ENCODE measurements around the gene SNX27. TPM values are rescaled to one million over a fixed set of nuclear protein-coding genes. Genes with fewer than 3 reads are reported as not detected.

The SNX27 gene
- total and polyA plus RNA-seq, 2 donors (not counting 3 experiments of a cell fraction or from before 2014, with no cell fraction given): 8.1 to 24.9 TPM

DNA sequence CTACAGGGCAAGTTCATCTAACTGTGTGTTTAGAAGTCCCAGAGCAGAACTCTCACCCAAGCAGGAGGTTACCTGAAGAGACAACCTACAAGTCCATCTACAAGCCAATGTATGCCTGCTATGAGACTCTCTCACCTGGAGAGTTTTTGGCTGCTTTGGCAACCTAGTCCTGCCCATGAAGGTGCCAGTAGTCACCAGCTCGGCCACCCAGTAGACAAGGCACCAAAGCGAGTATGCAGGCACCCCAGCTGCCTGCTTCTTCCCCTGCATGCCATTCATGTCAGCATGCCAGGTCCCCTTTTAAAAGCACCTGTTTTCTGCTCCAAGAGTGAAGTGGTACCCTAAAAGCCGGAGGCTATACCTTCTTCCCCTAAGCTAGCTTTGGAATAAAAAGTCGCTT lies 129.7 kb downstream of the SNX27 start:
- peaks cover 19 to 42% of the 10 kb centered on the region in 2 experiments for H3K27me3 ChIP-seq (ENCODE audit: control insufficient read depth in 2 of 2, insufficient read depth in 2 of 2, low read length in 2 of 2)
- DNase-seq (ENCODE audit: low read depth, low spot score) (no peak), FAIRE-seq (no peak)
- H3K9me1 ChIP-seq (replicated peaks; ENCODE audit: control insufficient read depth, extremely low read depth, insufficient read depth, low read length): no peaks in the 10 kb centered on the region
- no peaks in the 10 kb centered on the region for H3K79me2 ChIP-seq (ENCODE audit: control insufficient read depth, insufficient read depth, low read length)
- no peak overlapping the region for H3K4me2 ChIP-seq (ENCODE audit: insufficient read depth, low read length)
- H4K20me1 ChIP-seq (replicated peaks; ENCODE audit: control insufficient read depth, extremely low read depth, insufficient read depth, low read length): no peaks in the 10 kb centered on the region
- TF ChIP-seq FOS (IDR thresholded peaks at IDR 0.05; ENCODE audit: borderline replicate concordance, insufficient read depth, low read length) (no peak), POLR2A (IDR thresholded peaks at IDR 0.05; ENCODE audit: low read depth, low read length) (no peak), MYC (IDR thresholded peaks at IDR 0.05; ENCODE audit: low read depth, low read length) (no peak), JUN (IDR thresholded peaks at IDR 0.05; ENCODE audit: borderline replicate concordance, insufficient read depth, insufficient read length, low read depth) (no peak), POLR2AphosphoS5 (IDR thresholded peaks at IDR 0.05; ENCODE audit: insufficient read depth, low read depth, low read length) (no peak), GATA2 (IDR thresholded peaks at IDR 0.05; ENCODE audit: insufficient read depth, insufficient read length, low read depth, low read length) (no peak), EZH2 (IDR thresholded peaks at IDR 0.05; ENCODE audit: borderline replicate concordance, low read depth, low read length, severe bottlenecking) (no peak)
- TF ChIP-seq, protein P1, sequence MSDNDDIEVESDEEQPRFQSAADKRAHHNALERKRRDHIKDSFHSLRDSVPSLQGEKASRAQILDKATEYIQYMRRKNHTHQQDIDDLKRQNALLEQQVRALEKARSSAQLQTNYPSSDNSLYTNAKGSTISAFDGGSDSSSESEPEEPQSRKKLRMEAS (IDR thresholded peaks at IDR 0.05; ENCODE audit: insufficient read depth, insufficient read length): no peak
- TF ChIP-seq, protein P2, sequence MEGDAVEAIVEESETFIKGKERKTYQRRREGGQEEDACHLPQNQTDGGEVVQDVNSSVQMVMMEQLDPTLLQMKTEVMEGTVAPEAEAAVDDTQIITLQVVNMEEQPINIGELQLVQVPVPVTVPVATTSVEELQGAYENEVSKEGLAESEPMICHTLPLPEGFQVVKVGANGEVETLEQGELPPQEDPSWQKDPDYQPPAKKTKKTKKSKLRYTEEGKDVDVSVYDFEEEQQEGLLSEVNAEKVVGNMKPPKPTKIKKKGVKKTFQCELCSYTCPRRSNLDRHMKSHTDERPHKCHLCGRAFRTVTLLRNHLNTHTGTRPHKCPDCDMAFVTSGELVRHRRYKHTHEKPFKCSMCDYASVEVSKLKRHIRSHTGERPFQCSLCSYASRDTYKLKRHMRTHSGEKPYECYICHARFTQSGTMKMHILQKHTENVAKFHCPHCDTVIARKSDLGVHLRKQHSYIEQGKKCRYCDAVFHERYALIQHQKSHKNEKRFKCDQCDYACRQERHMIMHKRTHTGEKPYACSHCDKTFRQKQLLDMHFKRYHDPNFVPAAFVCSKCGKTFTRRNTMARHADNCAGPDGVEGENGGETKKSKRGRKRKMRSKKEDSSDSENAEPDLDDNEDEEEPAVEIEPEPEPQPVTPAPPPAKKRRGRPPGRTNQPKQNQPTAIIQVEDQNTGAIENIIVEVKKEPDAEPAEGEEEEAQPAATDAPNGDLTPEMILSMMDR (IDR thresholded peaks at IDR 0.05; ENCODE audit: extremely low read depth in 1 of 2, insufficient read depth in 1 of 2, low read depth in 1 of 2, low read length in 2 of 2): no peak
- POLR2A ChIA-PET: no interaction called here
- no peak overlapping the region for H3K9ac ChIP-seq (replicated peaks; ENCODE audit: extremely low read depth, insufficient read depth, low read length)
- no peak overlapping the region for H2AFZ ChIP-seq (ENCODE audit: low read depth, low read length)
- no TSS peak for BruUV-seq (replicated peaks)
- H3K4me1 ChIP-seq (ENCODE audit: control insufficient read depth, extremely low read depth, insufficient read depth, low read length): no peaks in the 10 kb centered on the region
- dilution Hi-C loops (cut with MboI; ENCODE audit: extremely low pct_ligation_motif_present, low sequenced_read_pairs): no loop called here
- CTCF ChIA-PET: no interaction called here
- H3K4me3 ChIP-seq (replicated peaks in 1 of 3; ENCODE audit: insufficient read depth in 1 of 3, low read depth in 1 of 3, low read length in 3 of 3): no peak overlapping the region
- intact Hi-C loops (cut with micrococcal nuclease): no loop called here
- H3K36me3 ChIP-seq (ENCODE audit: control insufficient read depth in 2 of 2, extremely low read depth in 1 of 2, insufficient read depth in 2 of 2, low read length in 2 of 2): no peaks in the 10 kb centered on the region
- H3K9me3 ChIP-seq (replicated peaks; ENCODE audit: control insufficient read depth, insufficient read depth, low read length): no peaks in the 10 kb centered on the region
- no peak overlapping the region for H3K27ac ChIP-seq (ENCODE audit: insufficient read depth, low read depth, low read length)

Small RNA genes within 50 kb of the gene (small RNA-seq; reads per million reads assigned to genes)
- gene RNU6-1062P (ENCODE audit: insufficient read depth, insufficient read length, low read depth, low replicate concordance): not detected
- not detected for gene RNU6-662P (ENCODE audit: insufficient read depth, insufficient read length, low read depth, low replicate concordance)

Other genes starting within 250 kb of the SNX27 start
- 12.4 and 18.0 TPM in 2 replicates for gene SELENBP1, start 239.3 kb upstream of the SNX27 start, total RNA-seq
- 37.3 and 40.6 TPM in 2 replicates for gene SELENBP1, start 239.3 kb upstream of the SNX27 start, polyA plus RNA-seq
- gene PSMB4, start 212.5 kb upstream of the SNX27 start, total RNA-seq: 322 and 335 TPM in 2 replicates
- gene PSMB4, start 212.5 kb upstream of the SNX27 start, polyA plus RNA-seq: 835 and 874 TPM in 2 replicates
- gene POGZ, start 152.6 kb upstream of the SNX27 start, total RNA-seq: 91.2 and 96.7 TPM in 2 replicates
- 49.2 and 50.7 TPM in 2 replicates for gene POGZ, start 152.6 kb upstream of the SNX27 start, polyA plus RNA-seq
- 0.73 and 1.2 TPM in 2 replicates for gene CGN, start 100.7 kb upstream of the SNX27 start, total RNA-seq
- 0.32 and 0.37 TPM in 2 replicates for gene CGN, start 100.7 kb upstream of the SNX27 start, polyA plus RNA-seq
- gene TUFT1, start 71.7 kb upstream of the SNX27 start, total RNA-seq: 4.3 TPM in 2 replicates
- 4.3 and 5.1 TPM in 2 replicates for gene TUFT1, start 71.7 kb upstream of the SNX27 start, polyA plus RNA-seq
- not detected in 2 replicates for gene CELF3, start 104.8 kb downstream of the SNX27 start, total RNA-seq
- gene CELF3, start 104.8 kb downstream of the SNX27 start, polyA plus RNA-seq: not detected in 2 replicates
- not detected in 2 replicates for gene RIIAD1, start 109.5 kb downstream of the SNX27 start, total RNA-seq
- gene RIIAD1, start 109.5 kb downstream of the SNX27 start, polyA plus RNA-seq: not detected in 2 replicates
- gene MRPL9, start 151.4 kb downstream of the SNX27 start, total RNA-seq: 96.9 and 112 TPM in 2 replicates
- gene MRPL9, start 151.4 kb downstream of the SNX27 start, polyA plus RNA-seq: 71.5 and 79.1 TPM in 2 replicates
- gene TDRKH, start 178.4 kb downstream of the SNX27 start, total RNA-seq: 9.3 and 9.6 TPM in 2 replicates
- gene TDRKH, start 178.4 kb downstream of the SNX27 start, polyA plus RNA-seq: 3.0 and 3.9 TPM in 2 replicates
- not detected in 2 replicates for gene LINGO4, start 193.4 kb downstream of the SNX27 start, total RNA-seq
- gene LINGO4, start 193.4 kb downstream of the SNX27 start, polyA plus RNA-seq: not detected in 2 replicates
- not detected in 2 replicates for gene RORC, start 219.8 kb downstream of the SNX27 start, total RNA-seq
- not detected in 2 replicates for gene RORC, start 219.8 kb downstream of the SNX27 start, polyA plus RNA-seq
- 0.18 TPM in 1 of 2 replicates, not detected in the other for gene C2CD4D, start 227.8 kb downstream of the SNX27 start, total RNA-seq
- 0.05 TPM in 1 of 2 replicates, not detected in the other for gene C2CD4D, start 227.8 kb downstream of the SNX27 start, polyA plus RNA-seq
- not detected in 2 replicates for gene THEM5, start 241.7 kb downstream of the SNX27 start, total RNA-seq
- not detected in 2 replicates for gene THEM5, start 241.7 kb downstream of the SNX27 start, polyA plus RNA-seq

Data from endothelial cell of umbilical vein (primary cell).